Glutamatergic neuron (in vitro differentiated cells): Measurements from ENCODE around the gene CDH10. TPM values are rescaled to one million over a fixed set of nuclear protein-coding genes. Genes with fewer than 3 reads are reported as not detected.

Source experiments
- DNase-seq: peaks from one replicate; pipeline ENCODE4 v3.0.0; 2022
- H3K27ac Mint-ChIP-seq: one replicate; pipeline ENCODE4 v1.8.0; 2020; ENCODE audit warnings: mild to moderate bottlenecking, mixed read lengths, inconsistent platforms; ENCODE audit not compliant: unreplicated experiment
- H3K27me3 Mint-ChIP-seq: one replicate; pipeline ENCODE4 v1.8.0; 2020; ENCODE audit warnings: mild to moderate bottlenecking, moderate library complexity, mixed read lengths, inconsistent platforms; ENCODE audit not compliant: unreplicated experiment
- H3K36me3 Mint-ChIP-seq: one replicate; pipeline ENCODE4 v1.8.0; 2020; ENCODE audit warnings: mild to moderate bottlenecking, mixed read lengths, inconsistent platforms; ENCODE audit not compliant: unreplicated experiment
- H3K4me1 Mint-ChIP-seq: one replicate; pipeline ENCODE4 v1.8.0; 2020; ENCODE audit warnings: mild to moderate bottlenecking, low read depth, mixed read lengths, inconsistent platforms; ENCODE audit not compliant: unreplicated experiment
- H3K4me3 Mint-ChIP-seq: one replicate; pipeline ENCODE4 v1.8.0; 2020; ENCODE audit warnings: mild to moderate bottlenecking, mixed read lengths, inconsistent platforms; ENCODE audit not compliant: unreplicated experiment
- H3K9me3 Mint-ChIP-seq: one replicate; pipeline ENCODE4 v1.8.0; 2020; ENCODE audit warnings: mild to moderate bottlenecking, moderate library complexity, mixed read lengths, inconsistent platforms; ENCODE audit not compliant: unreplicated experiment
- CTCF ChIP-seq: fragments of 200-600 bp; sonication (generic); IDR thresholded peaks from one replicate; pipeline ENCODE4 v1.5.0; 2021; ENCODE audit not compliant: partially characterized antibody, unreplicated experiment
- total RNA-seq: library from RNA; stranded (reverse); fragmentation: NEBNext Ultra II Directional; extraction: Animal tissue kit (Norgen Biotek cat#: 25700); gene quantifications from one replicate; pipeline ENCODE4 v1.2.1, GENCODE V29; 2021; ENCODE audit not compliant: unreplicated experiment

CDH10 gene
- total RNA-seq, 1 donor from 2014 or later: 3.0 TPM

- Mint-ChIP-seq H3K27ac (no peak overlapping the region), H3K36me3 (no peaks in the 10 kb centered on the region), H3K9me3 (no peaks in the 10 kb centered on the region), H3K27me3 (no peaks in the 10 kb centered on the region), H3K4me3 (no peak overlapping the region), H3K4me1 (peaks cover 10% of the 10 kb centered on the region)
- no peak for TF ChIP-seq CTCF
- DNase-seq: no peak
These were observed 23.0 kb downstream of the CDH10 start for GRCh38 chr5:24621792-24622191.

- Mint-ChIP-seq H3K9me3 (no peaks in the 10 kb centered on the region), H3K27me3 (no peaks in the 10 kb centered on the region), H3K4me1 (no peaks in the 10 kb centered on the region), H3K27ac (no peak overlapping the region), H3K36me3 (no peaks in the 10 kb centered on the region), H3K4me3 (no peak overlapping the region)
- no peak for DNase-seq
- TF ChIP-seq CTCF: no peak
These were observed 28.2 kb downstream of the CDH10 start for GRCh38 chr5:24616566-24616965.

GRCh38 chr5:24615159-24615558, 29.6 kb downstream of the CDH10 start:
- H3K36me3 Mint-ChIP-seq: no peaks in the 10 kb centered on the region
- no peak for DNase-seq
- no peak overlapping the region for H3K4me3 Mint-ChIP-seq
- H3K27ac Mint-ChIP-seq: no peak overlapping the region
- H3K4me1 Mint-ChIP-seq: no peaks in the 10 kb centered on the region
- no peaks in the 10 kb centered on the region for H3K9me3 Mint-ChIP-seq
- no peak for TF ChIP-seq CTCF
- no peaks in the 10 kb centered on the region for H3K27me3 Mint-ChIP-seq

GRCh38 chr5:24609706-24610105, 35.1 kb downstream of the CDH10 start:
- Mint-ChIP-seq H3K36me3 (no peaks in the 10 kb centered on the region), H3K4me1 (peaks cover 9% of the 10 kb centered on the region), H3K27me3 (no peaks in the 10 kb centered on the region), H3K4me3 (no peak overlapping the region), H3K27ac (no peak overlapping the region), H3K9me3 (no peaks in the 10 kb centered on the region)
- DNase-seq: no peak
- TF ChIP-seq CTCF: no peak

GRCh38 chr5:24606971-24607370, 37.8 kb downstream of the CDH10 start:
- no peaks in the 10 kb centered on the region for H3K27me3 Mint-ChIP-seq
- no peak overlapping the region for H3K4me3 Mint-ChIP-seq
- no peak for TF ChIP-seq CTCF
- peaks cover 9% of the 10 kb centered on the region for H3K4me1 Mint-ChIP-seq
- peak; percentile 27 for DNase-seq
- H3K9me3 Mint-ChIP-seq: no peaks in the 10 kb centered on the region
- no peak overlapping the region for H3K27ac Mint-ChIP-seq
- H3K36me3 Mint-ChIP-seq: no peaks in the 10 kb centered on the region
